Mononuclear cell (primary cell): Measurements from ENCODE around the gene HTR2B. TPM values are rescaled to one million over a fixed set of nuclear protein-coding genes. Genes with fewer than 3 reads are reported as not detected.

Experiments
- H3K27me3 ChIP-seq: 2 replicates; pipeline ENCODE4 v1.6.0; 2011; ENCODE audit warnings: low read length, control low read depth; ENCODE audit not compliant: insufficient read depth
- H3K4me1 ChIP-seq: 2 replicates; pipeline ENCODE4 v1.5.1; 2011; ENCODE audit warnings: mild to moderate bottlenecking, low read length, control low read depth; ENCODE audit not compliant: insufficient read depth
- H3K4me3 ChIP-seq: 2 replicates; pipeline ENCODE4 v1.5.1; 2011; ENCODE audit warnings: mild to moderate bottlenecking, low read length, moderate library complexity
- H3K9me3 ChIP-seq: 2 replicates; pipeline ENCODE4 v1.5.1; 2011; ENCODE audit warnings: low read depth, mild to moderate bottlenecking, control low read depth, low read length
- total RNA-seq: library from RNA; depleted of rRNA; stranded (reverse); fragments of >200 nt; gene quantifications from one replicate; pipeline ENCODE4 v1.2.3, GENCODE V29; 2012

The HTR2B gene
- not detected for total RNA-seq

DNA sequence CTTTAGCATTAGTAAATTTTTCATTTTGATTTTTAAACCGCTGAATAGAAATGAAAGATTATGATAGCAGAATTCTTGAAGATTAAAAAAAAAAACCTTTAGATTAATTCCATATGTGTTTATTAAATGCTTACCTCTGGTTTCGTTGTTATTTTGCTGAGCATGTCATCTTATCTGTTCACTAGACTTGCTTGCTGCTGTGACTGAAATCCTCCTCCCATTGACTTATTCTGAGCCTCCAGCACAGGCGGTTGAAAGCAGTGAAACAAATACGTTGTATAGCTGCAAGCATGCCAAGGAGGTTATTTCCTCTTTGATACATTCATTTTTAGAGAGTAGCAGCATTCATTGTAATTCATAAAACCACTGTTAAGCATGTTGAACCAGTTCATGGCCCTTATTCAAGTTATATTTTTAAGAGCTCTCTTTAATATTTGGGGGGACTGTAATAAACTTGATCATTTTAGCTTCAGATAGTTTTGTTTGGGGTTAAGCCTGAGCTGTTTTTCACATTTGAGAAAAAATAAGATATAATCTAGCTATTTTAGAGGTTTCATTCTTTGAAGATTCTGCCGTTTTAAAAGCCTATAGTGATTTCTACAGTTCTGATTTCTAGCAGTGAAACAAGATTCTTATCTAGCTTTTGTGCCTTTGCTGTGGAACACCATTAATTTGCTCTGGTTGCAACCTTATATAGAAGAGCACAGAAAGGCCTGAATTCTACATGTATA, at the start of gene HTR2B:
Gene HTR2B (minus strand): TSS at position 205 of the 731 bp plus-strand sequence. CDS start 1,278 bp downstream, outside the sequence.
- no peak within 1 kb of the TSS for H3K4me3 ChIP-seq
- H3K9me3 ChIP-seq, result no peaks in the 10 kb centered on the region

GRCh38 chr2:231174211-231174651, 49.4 kb upstream of the HTR2B start:
- Histone ChIP-seq H3K9me3 (no peaks in the 10 kb centered on the region), H3K4me3 (no peak overlapping the region), H3K4me1 (peaks cover 4% of the 10 kb centered on the region), H3K27me3 (no peaks in the 10 kb centered on the region)

More for the DNA sequence above, at the start of gene HTR2B:
- Histone ChIP-seq H3K27me3 (no peaks in the 10 kb centered on the region), H3K4me1 (peaks cover 5% of the 10 kb centered on the region)

DNA sequence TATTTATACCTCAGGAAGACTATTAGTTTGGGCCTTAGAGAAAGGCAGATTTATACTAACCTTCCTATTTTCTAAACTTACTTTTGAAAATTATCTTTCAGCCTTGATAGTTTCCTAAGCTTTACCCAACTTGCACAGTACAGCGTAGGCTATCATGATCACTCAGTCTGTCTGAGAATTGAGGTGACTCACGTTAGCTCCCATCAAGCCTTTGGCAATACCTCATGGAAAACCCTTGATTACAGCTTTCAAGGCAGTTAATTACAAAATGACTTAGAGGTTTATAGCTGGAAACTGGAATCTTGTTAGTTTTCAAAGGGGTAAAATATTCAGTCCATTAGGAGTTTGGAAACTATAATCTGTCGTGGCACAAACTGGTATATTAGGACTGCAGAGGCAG, 47.2 kb upstream of the HTR2B start:
- Histone ChIP-seq H3K4me1 (no peaks in the 10 kb centered on the region), H3K4me3 (no peak overlapping the region), H3K27me3 (no peaks in the 10 kb centered on the region), H3K9me3 (no peaks in the 10 kb centered on the region)

DNA sequence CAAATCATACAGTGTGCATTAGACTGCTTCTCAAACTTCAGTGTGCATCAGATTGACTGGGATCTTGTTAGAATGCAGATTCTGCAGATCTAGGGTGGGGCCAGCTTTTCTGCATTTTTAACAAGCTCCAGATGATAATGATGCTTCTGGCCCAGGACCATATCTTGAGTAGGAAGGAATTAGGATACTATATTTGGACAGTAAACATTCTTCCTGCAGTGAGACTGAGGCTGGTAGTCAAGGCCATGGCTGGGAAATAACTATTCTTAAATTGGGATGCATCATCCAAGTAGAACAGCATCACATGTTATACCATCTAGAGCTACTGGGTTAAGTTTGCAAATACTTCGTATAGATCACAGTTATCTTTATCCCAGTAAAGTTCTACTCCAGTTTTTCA, 45.2 kb upstream of the HTR2B start:
- Histone ChIP-seq H3K4me3 (no peak overlapping the region), H3K4me1 (no peaks in the 10 kb centered on the region), H3K27me3 (no peaks in the 10 kb centered on the region), H3K9me3 (no peaks in the 10 kb centered on the region)

- H3K4me3 ChIP-seq, result no peak overlapping the region
- H3K4me1 ChIP-seq, result no peaks in the 10 kb centered on the region
- H3K27me3 ChIP-seq, result no peaks in the 10 kb centered on the region
- H3K9me3 ChIP-seq, result no peaks in the 10 kb centered on the region
Measured at GRCh38 chr2:231169488-231169887, 44.6 kb upstream of the HTR2B start.

DNA sequence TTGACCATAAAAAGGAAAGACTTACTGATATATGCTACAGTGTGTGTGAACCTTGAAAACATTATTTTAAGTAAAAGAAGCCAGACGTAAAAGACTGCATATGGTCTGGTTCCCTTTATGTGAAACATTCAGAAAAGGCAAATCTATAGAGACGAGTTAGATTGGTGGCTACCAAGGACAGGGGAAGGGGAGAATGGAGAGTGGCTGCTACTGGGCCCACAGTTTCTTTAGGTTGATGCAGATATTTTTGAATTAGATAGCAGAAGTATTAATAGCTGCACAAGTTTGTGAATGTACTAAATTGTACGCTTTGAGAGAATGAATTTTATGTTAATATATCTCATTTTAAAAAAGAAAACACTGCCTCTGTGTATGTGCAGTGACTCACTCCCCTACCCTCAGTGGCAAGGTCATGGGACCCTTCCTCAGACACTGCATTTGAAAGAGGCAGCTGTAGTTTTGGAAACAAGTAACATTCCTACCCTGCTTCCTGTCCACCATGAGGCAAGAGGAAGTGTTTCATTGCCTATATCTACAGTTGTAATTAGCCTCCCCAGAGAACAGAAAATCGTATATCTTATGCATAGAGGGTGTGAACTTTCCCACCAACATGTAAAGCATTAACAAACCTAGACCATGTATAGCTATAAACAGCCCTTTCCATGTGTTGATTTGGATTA, 43.8 kb upstream of the HTR2B start:
- no peaks in the 10 kb centered on the region for H3K27me3 ChIP-seq
- no peaks in the 10 kb centered on the region for H3K9me3 ChIP-seq
- no peak overlapping the region for H3K4me3 ChIP-seq
- no peaks in the 10 kb centered on the region for H3K4me1 ChIP-seq

- H3K9me3 ChIP-seq, result no peaks in the 10 kb centered on the region
- H3K4me1 ChIP-seq, result no peaks in the 10 kb centered on the region
- H3K4me3 ChIP-seq, result no peak overlapping the region
- H3K27me3 ChIP-seq, result no peaks in the 10 kb centered on the region
Measured at GRCh38 chr2:231167745-231168459, 43.1 kb upstream of the HTR2B start.

DNA sequence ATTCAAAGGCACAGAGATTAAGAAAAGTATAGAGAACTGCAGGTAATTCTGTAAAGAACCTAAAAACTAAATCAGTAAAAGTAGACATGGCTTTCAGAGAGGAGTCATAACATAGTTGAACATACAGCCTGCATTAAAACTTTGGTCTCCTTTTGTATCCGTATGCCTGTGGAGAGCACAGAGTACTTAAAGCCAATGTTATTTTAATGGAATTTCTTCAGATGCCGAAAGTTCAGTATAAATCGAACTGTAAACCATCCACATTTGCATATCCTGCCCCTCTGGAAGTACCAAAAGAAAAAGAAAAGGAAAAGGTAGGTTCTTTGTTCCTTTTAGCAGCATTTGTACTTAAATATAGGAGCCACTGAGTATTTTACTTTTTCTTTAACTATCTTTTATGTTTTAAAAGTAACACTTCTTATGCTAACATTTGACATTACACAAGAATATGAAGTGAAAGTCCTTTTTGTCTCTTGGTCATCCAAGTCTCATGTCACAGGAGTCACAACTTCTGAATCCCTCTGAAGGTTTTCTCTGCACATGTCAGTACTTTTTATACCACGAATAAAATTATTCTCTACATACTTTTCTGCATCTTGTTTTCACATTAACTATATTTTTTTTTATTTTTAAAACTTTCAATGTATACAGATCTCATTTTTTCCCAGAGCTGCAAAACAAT, 38.7 kb upstream of the HTR2B start:
- Histone ChIP-seq H3K4me3 (no peak overlapping the region), H3K27me3 (no peaks in the 10 kb centered on the region), H3K4me1 (peaks cover 5% of the 10 kb centered on the region), H3K9me3 (no peaks in the 10 kb centered on the region)

GRCh38 chr2:231163011-231163410, 38.2 kb upstream of the HTR2B start:
- Histone ChIP-seq H3K4me1 (peaks cover 5% of the 10 kb centered on the region), H3K4me3 (no peak overlapping the region), H3K27me3 (no peaks in the 10 kb centered on the region), H3K9me3 (no peaks in the 10 kb centered on the region)

DNA sequence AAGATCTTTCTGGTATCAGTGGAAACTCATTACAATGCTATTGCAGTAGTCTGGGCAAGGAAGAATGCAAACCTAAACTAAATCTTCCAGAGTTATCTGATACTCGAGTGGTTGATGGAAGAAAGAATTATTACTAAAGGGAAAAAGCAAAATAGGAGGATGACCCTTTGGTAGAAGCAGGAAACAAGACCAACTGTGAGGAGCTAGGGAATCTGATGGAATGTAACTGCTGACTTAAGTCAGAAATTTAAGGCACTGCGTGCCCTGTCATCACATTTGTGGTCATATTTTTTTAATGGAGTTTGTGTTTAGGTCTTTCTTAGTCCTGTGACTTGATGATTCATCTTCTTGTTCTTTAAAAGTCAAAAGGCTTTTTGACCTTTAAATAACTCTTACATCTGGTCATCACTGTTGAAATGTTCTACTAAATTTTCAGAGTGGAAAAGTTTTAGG, 37.1 kb upstream of the HTR2B start:
- H3K27me3 ChIP-seq, result no peaks in the 10 kb centered on the region
- H3K4me1 ChIP-seq, result peaks cover 5% of the 10 kb centered on the region
- no peaks in the 10 kb centered on the region for H3K9me3 ChIP-seq
- no peak overlapping the region for H3K4me3 ChIP-seq

- no peaks in the 10 kb centered on the region for H3K27me3 ChIP-seq
- H3K4me3 ChIP-seq, result no peak overlapping the region
- H3K4me1 ChIP-seq, result peaks cover 5% of the 10 kb centered on the region
- H3K9me3 ChIP-seq, result no peaks in the 10 kb centered on the region
Measured at GRCh38 chr2:231161252-231161839, 36.5 kb upstream of the HTR2B start.

GRCh38 chr2:231160701-231161100, 35.9 kb upstream of the HTR2B start:
- Histone ChIP-seq H3K4me1 (peaks cover 5% of the 10 kb centered on the region), H3K9me3 (no peaks in the 10 kb centered on the region), H3K4me3 (no peak overlapping the region), H3K27me3 (no peaks in the 10 kb centered on the region)

DNA sequence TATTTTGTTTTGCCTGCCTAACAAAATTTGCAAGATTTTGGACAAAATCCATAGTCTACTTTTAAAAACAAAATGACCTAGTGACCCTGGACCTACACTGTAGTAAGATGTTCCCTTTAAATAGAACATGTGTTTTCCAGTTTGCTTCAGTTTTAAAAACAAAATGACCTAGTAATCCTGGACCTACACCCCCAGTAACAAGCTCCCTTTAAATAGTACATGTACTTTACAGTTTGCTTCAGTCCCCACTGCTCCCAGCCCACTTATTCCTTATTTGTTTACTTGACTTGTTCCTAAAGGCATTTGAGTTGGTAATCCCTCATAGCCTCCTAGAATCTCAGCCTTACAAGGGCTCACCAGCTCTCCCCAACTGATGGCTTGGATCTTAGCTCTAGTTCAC, 34.5 kb upstream of the HTR2B start:
- no peaks in the 10 kb centered on the region for H3K9me3 ChIP-seq
- no peak overlapping the region for H3K4me3 ChIP-seq
- H3K27me3 ChIP-seq, result no peaks in the 10 kb centered on the region
- H3K4me1 ChIP-seq, result peaks cover 5% of the 10 kb centered on the region

DNA sequence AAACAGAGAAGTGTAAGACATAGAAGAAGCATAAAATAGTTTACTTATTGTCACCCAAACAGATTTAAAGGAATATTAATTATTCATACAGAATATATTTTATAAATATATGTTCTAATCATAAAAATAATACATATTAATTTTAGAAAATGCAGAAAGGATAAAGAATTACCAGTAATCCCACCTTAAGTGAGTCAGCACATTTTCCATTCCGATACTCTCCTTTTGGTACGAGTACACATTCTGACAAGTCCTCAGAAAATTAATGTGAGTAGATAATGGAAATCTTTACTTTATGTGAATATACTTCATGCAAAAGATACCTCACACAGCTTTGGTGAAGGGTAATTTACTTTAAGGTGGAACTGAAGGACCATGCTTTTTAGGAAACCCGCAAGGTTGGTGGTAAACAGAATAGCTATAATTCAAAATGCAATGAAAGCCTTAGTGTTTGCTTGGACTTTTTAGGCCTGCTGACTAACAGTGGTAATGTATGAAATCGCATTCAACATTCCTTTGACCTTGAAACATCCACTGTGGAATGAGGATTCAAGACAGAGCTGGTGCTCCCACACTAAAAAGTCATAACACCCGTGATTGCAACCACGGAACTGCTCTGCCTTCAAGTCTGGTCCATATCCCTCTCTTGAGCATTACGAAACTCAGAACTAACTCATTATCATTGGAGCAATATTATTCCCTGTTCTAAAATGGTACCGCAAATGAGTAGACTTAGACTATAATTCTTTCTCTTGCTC, 28.1 kb upstream of the HTR2B start:
- no peak overlapping the region for H3K4me3 ChIP-seq
- H3K27me3 ChIP-seq, result no peaks in the 10 kb centered on the region
- H3K4me1 ChIP-seq, result no peaks in the 10 kb centered on the region
- H3K9me3 ChIP-seq, result no peaks in the 10 kb centered on the region
